ENCODE measurements around the gene THG1L. TPM values are rescaled to one million over a fixed set of nuclear protein-coding genes. Genes with fewer than 3 reads are reported as not detected.

Gene THG1L
- total RNA-seq, 2 experiments from 2014 or later = 28.6 to 33.5 TPM

- POLR2A ChIA-PET = interaction anchor here (1.4 to 1.5 kb wide), 3 partner anchors 13 to 148 kb away, joined by 3 to 9 read pairs (median 5); partner anchors contain the start of gene THG1L
- H3K4me1 Mint-ChIP-seq (ENCODE audit: low read depth) = peaks cover 52% of the 10 kb centered on the region
Measured at GRCh38 chr5:157744051-157745011, 13.1 kb downstream of the THG1L start.

GRCh38 chr5:157745041-157745456, 13.8 kb downstream of the THG1L start:
- no peaks in the 10 kb centered on the region for H3K27me3 Mint-ChIP-seq
- peaks cover 5% of the 10 kb centered on the region for H3K36me3 Mint-ChIP-seq
- ChIA-PET CTCF (interaction anchor here (1.0 to 5.5 kb wide), 4 partner anchors 9 to 313 kb away, joined by 3 to 19 read pairs (median 3); no protein-coding TSS in a partner anchor), POLR2A (interaction anchor here (1.4 to 1.5 kb wide), 2 partner anchors 14 to 149 kb away, joined by 3 to 5 read pairs; partner anchors contain the start of gene THG1L)
- DNase-seq = no peak
- intact Hi-C loops (cut with micrococcal nuclease) = no loop called here
- no peaks in the 10 kb centered on the region for H3K9me3 Mint-ChIP-seq
- no peak overlapping the region for H3K27ac Mint-ChIP-seq
- peaks cover 60% of the 10 kb centered on the region for H3K4me1 Mint-ChIP-seq (ENCODE audit: low read depth)
- peak overlapping the region; percentile 87 for H3K4me3 Mint-ChIP-seq

More at GRCh38 chr5:157744051-157745011, 13.1 kb downstream of the THG1L start:
- Mint-ChIP-seq H3K9me3 (no peaks in the 10 kb centered on the region), H3K27me3 (no peaks in the 10 kb centered on the region), H3K4me3 (peak overlapping the region; percentile 87), H3K27ac (peak overlapping the region; percentile 55), H3K36me3 (peaks cover 9% of the 10 kb centered on the region)
- CTCF ChIA-PET = interaction anchor here (0.8 to 4.1 kb wide), 45 partner anchors 9 to 440 kb away, joined by 3 to 57 read pairs (median 6); partner anchors contain the start of genes C5orf52, NIPAL4, SOX30 and THG1L
- peak; percentile 44 for DNase-seq
- intact Hi-C loops (cut with micrococcal nuclease) = loop anchor here (1.0 to 5.0 kb wide), 3 partner anchors 140 to 267 kb away; no protein-coding TSS in a partner anchor

GRCh38 chr5:157747173-157747740, 16.0 kb downstream of the THG1L start:
- Mint-ChIP-seq H3K27ac (peak overlapping the region; percentile 61), H3K27me3 (no peaks in the 10 kb centered on the region), H3K4me1 (ENCODE audit: low read depth) (peaks cover 63% of the 10 kb centered on the region), H3K4me3 (no peak overlapping the region), H3K36me3 (peaks cover 4% of the 10 kb centered on the region), H3K9me3 (no peaks in the 10 kb centered on the region)
- intact Hi-C loops (cut with micrococcal nuclease) = no loop called here
- CTCF ChIA-PET = interaction anchor here (1.0 to 5.5 kb wide), 4 partner anchors 15 to 405 kb away, joined by 3 to 19 read pairs (median 3); no protein-coding TSS in a partner anchor
- no peak for DNase-seq
- POLR2A ChIA-PET = interaction anchor here (1.2 kb wide), 1 partner anchor 16 kb away, joined by 4 read pairs; the partner anchor contains the start of gene THG1L

GRCh38 chr5:157747766-157748700, 16.8 kb downstream of the THG1L start:
- DNase-seq = peak; percentile 37
- Mint-ChIP-seq H3K27ac (peak overlapping the region; percentile 61), H3K4me3 (no peak overlapping the region), H3K27me3 (no peaks in the 10 kb centered on the region), H3K9me3 (no peaks in the 10 kb centered on the region), H3K36me3 (peaks cover 8% of the 10 kb centered on the region), H3K4me1 (ENCODE audit: low read depth) (peaks cover 58% of the 10 kb centered on the region)
- ChIA-PET CTCF (interaction anchor here (0.8 to 5.5 kb wide), 10 partner anchors 11 to 406 kb away, joined by 3 to 19 read pairs (median 3); partner anchors contain the start of gene THG1L), POLR2A (interaction anchor here (0.6 to 1.2 kb wide), 3 partner anchors 9 to 113 kb away, joined by 3 to 5 read pairs (median 4); partner anchors contain the start of gene THG1L)
- intact Hi-C loops (cut with micrococcal nuclease) = loop anchor here (2.0 kb wide), 1 partner anchor 111 kb away; the partner anchor contains the start of gene CLINT1

- H3K27ac Mint-ChIP-seq = peak overlapping the region; percentile 1
- intact Hi-C loops (cut with micrococcal nuclease) = loop anchor here (2.0 kb wide), 1 partner anchor 110 kb away; the partner anchor contains the start of gene CLINT1
- no peak overlapping the region for H3K4me3 Mint-ChIP-seq
- H3K9me3 Mint-ChIP-seq = no peaks in the 10 kb centered on the region
- ChIA-PET CTCF (interaction anchor here (0.8 to 5.5 kb wide), 9 partner anchors 11 to 201 kb away, joined by 3 to 19 read pairs (median 3); partner anchors contain the start of gene THG1L), POLR2A (interaction anchor here (0.6 to 0.8 kb wide), 2 partner anchors 112 to 209 kb away, joined by 3 to 5 read pairs; no protein-coding TSS in a partner anchor)
- peaks cover 55% of the 10 kb centered on the region for H3K4me1 Mint-ChIP-seq (ENCODE audit: low read depth)
- peak; percentile 44 for DNase-seq
- no peaks in the 10 kb centered on the region for H3K27me3 Mint-ChIP-seq
- peaks cover 10% of the 10 kb centered on the region for H3K36me3 Mint-ChIP-seq
Measured at GRCh38 chr5:157748760-157749461, 17.7 kb downstream of the THG1L start.

GRCh38 chr5:157749462-157749799, 18.2 kb downstream of the THG1L start:
- intact Hi-C loops (cut with micrococcal nuclease) = loop anchor here (2.0 kb wide), 1 partner anchor 109 kb away; the partner anchor contains the start of gene CLINT1
- peaks cover 9% of the 10 kb centered on the region for H3K36me3 Mint-ChIP-seq
- no peak overlapping the region for H3K27ac Mint-ChIP-seq
- CTCF ChIA-PET = interaction anchor here (1.2 to 5.5 kb wide), 3 partner anchors 12 to 201 kb away, joined by 3 to 19 read pairs (median 7); no protein-coding TSS in a partner anchor
- peaks cover 53% of the 10 kb centered on the region for H3K4me1 Mint-ChIP-seq (ENCODE audit: low read depth)
- no peak overlapping the region for H3K4me3 Mint-ChIP-seq
- no peaks in the 10 kb centered on the region for H3K27me3 Mint-ChIP-seq
- DNase-seq = no peak
- H3K9me3 Mint-ChIP-seq = no peaks in the 10 kb centered on the region
- POLR2A ChIA-PET = interaction anchor here (0.6 to 0.8 kb wide), 2 partner anchors 111 to 209 kb away, joined by 3 to 5 read pairs; no protein-coding TSS in a partner anchor

- CTCF ChIA-PET = interaction anchor here (0.9 to 5.5 kb wide), 2 partner anchors 11 to 19 kb away, joined by 3 to 19 read pairs; partner anchors contain the start of gene THG1L
- no peak for DNase-seq
- H3K9me3 Mint-ChIP-seq = no peaks in the 10 kb centered on the region
- peaks cover 15% of the 10 kb centered on the region for H3K36me3 Mint-ChIP-seq
- intact Hi-C loops (cut with micrococcal nuclease) = no loop called here
- no peaks in the 10 kb centered on the region for H3K27me3 Mint-ChIP-seq
- no peak overlapping the region for H3K4me3 Mint-ChIP-seq
- H3K4me1 Mint-ChIP-seq (ENCODE audit: low read depth) = peaks cover 46% of the 10 kb centered on the region
- POLR2A ChIA-PET = no interaction called here
- H3K27ac Mint-ChIP-seq = no peak overlapping the region
Measured at GRCh38 chr5:157750320-157750719, 19.1 kb downstream of the THG1L start.

GRCh38 chr5:157756122-157756521, 24.9 kb downstream of the THG1L start:
- ChIA-PET POLR2A (no interaction called here), CTCF (no interaction called here)
- H3K36me3 Mint-ChIP-seq = peaks cover 31% of the 10 kb centered on the region

GRCh38 chr5:157758706-157759105, 27.5 kb downstream of the THG1L start:
- Mint-ChIP-seq H3K4me1 (ENCODE audit: low read depth) (peaks cover 15% of the 10 kb centered on the region), H3K9me3 (no peaks in the 10 kb centered on the region), H3K27ac (no peak overlapping the region), H3K27me3 (no peaks in the 10 kb centered on the region), H3K36me3 (peaks cover 26% of the 10 kb centered on the region), H3K4me3 (no peak overlapping the region)
- CTCF ChIA-PET = no interaction called here
- intact Hi-C loops (cut with micrococcal nuclease) = no loop called here
- POLR2A ChIA-PET = no interaction called here
- no peak for DNase-seq

More at GRCh38 chr5:157756122-157756521, 24.9 kb downstream of the THG1L start:
- Mint-ChIP-seq H3K27me3 (no peaks in the 10 kb centered on the region), H3K27ac (no peak overlapping the region), H3K4me3 (no peak overlapping the region), H3K9me3 (no peaks in the 10 kb centered on the region), H3K4me1 (ENCODE audit: low read depth) (peaks cover 13% of the 10 kb centered on the region)
- DNase-seq = no peak
- intact Hi-C loops (cut with micrococcal nuclease) = no loop called here

Measured in activated CD4-positive, alpha-beta memory T cell treated with anti-CD3 and anti-CD28 coated beads for 36 hours (primary cell).